D721Med (cell line): ENCODE data around the gene PDZD4.

Experiments used
- DNase-seq: peaks from one replicate; pipeline ENCODE4 v3.0.0; 2011; ENCODE audit warnings: low spot score; ENCODE audit not compliant: insufficient read length
- FAIRE-seq: peaks from 2 replicates; lab custom pipeline; 2011; peaks lifted over from hg19 to GRCh38; lab: Jason Lieb, UNC
- TF ChIP-seq, protein P1 (sequence below): IDR thresholded peaks from 2 replicates; pipeline ENCODE4 v1.5.1; 2012; ENCODE audit warnings: mild to moderate bottlenecking, control low read depth; ENCODE audit not compliant: insufficient read depth; ENCODE audit errors: missing control alignments

Gene PDZD4

DNA sequence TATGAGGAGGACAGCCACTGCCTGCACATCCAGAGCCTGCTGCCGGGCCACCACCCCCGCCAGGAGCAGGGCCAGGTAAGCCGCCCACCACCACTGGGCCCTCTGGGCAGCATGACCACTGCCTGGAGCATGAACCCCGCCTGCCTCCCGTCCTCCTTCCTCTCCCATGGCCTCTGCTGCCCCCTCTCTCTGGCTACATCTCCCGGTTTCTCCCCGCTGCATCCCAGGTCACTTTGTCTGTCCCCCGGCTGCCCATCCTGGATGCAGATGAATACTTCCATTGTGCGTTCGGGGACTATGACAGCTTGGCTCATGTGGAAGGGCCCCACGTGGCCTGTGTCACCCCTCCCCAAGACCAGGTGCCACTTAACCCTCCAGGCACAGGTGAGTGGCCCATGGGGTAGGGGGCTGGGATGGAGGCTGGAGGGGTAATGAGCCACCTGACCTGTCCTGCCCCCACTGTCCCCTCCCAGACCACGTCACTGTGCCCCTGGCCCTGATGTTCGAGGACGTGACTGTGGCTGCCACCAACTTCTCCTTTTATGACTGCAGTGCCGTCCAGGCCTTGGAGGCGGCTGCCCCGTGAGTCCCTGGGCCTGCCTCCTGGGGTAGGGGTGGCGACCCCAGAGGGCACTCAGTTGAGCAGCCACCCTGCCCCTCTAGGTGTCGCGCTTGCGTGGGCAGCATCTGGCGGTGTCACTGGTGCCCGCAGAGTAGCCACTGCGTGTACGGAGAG is 60.3 kb downstream of the PDZD4 start:
- FAIRE-seq: no peak

DNA sequence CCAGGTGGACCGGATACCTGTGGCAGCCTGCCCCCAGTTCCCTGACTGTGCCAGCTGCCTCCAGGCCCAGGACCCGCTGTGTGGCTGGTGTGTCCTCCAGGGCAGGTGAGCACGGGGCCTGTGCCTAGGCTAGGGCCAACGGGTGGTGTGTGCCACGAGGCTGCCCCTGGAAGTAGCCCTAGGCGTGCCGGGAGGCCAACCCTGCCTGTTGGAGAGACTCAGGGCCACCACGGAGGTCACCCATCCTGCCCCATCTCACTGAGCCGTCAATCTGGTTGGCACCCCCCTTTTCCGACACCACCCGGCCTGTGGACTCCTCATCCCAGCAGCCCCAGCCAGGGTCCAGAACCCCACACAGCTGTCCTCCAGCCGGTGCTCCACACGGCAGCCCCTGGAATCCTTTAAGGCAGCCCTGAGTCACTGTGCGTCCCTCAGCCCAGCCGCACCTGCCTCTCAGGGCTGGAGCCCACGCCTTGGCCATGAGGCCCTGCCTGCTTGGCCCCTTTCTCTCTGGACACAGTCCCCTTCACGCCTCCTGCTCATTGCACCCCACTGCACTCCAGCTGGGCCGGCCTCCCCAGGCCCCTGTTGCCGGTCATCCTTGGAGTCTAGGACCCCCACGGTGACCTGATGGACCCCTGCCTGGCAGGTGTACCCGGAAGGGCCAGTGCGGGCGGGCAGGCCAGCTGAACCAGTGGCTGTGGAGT is 61.0 kb downstream of the PDZD4 start:
- TF ChIP-seq, protein P1, sequence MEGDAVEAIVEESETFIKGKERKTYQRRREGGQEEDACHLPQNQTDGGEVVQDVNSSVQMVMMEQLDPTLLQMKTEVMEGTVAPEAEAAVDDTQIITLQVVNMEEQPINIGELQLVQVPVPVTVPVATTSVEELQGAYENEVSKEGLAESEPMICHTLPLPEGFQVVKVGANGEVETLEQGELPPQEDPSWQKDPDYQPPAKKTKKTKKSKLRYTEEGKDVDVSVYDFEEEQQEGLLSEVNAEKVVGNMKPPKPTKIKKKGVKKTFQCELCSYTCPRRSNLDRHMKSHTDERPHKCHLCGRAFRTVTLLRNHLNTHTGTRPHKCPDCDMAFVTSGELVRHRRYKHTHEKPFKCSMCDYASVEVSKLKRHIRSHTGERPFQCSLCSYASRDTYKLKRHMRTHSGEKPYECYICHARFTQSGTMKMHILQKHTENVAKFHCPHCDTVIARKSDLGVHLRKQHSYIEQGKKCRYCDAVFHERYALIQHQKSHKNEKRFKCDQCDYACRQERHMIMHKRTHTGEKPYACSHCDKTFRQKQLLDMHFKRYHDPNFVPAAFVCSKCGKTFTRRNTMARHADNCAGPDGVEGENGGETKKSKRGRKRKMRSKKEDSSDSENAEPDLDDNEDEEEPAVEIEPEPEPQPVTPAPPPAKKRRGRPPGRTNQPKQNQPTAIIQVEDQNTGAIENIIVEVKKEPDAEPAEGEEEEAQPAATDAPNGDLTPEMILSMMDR: no peak
- FAIRE-seq (no peak), DNase-seq (no peak)

More for the DNA sequence above, 60.3 kb downstream of the PDZD4 start:
- TF ChIP-seq, protein P1: no peak
- no peak for DNase-seq

DNA sequence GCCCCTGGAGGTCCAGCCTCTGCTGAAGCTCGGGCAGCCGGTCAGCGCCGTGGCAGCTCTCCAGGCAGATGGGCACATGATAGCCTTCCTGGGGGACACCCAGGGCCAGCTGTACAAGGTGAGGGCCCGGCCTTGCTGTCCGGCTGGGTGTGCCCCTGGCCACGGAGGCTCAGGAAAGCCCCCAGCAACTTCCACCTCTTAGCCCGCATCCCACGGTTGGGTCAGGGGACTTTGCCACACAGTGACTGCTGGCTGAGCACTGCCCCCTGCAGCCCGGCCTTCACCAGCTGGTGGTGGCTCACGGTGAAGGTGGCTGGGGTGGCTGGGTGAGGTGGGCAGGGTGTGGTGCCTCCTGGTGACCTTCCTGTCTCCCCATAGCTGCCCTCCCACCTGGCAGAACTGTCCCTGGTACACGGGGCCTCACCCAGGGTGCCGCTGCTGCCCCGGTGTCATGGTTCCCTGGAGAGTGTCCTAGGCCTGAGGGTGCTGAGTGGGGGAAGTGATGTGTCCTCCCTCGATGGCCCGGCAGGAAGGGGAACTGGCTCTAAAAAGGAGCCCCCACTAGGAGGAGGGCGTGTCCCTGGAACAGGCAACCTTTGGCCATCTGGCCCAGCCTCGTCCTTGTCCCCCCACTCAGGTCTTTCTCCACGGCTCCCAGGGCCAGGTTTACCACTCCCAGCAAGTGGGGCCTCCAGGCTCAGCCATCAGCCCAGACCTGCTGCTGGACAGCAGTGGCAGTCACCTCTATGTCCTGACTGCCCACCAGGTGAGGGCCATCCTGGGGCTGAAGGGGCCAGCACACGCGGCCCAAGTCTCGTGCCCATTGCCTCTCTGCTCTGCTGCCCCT is 61.8 kb downstream of the PDZD4 start:
- DNase-seq (no peak), FAIRE-seq (no peak)
- TF ChIP-seq, protein P1: no peak

DNA sequence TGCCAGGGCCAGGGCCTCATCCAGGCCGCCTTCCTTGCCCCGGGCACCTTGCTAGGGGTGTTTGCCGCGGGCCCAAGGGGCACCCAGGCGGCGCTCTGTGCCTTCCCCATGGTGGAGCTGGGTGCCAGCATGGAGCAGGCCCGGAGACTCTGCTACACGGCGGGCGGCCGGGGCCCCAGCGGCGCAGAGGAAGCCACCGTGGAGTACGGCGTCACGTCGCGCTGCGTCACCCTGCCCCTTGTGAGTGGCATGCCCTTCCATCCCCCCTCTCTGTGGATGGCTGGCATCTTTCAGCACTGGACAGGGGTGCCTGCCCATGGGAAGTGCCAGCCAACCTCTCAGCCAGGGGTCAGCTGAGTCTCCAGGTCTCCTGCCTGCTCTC is 62.7 kb downstream of the PDZD4 start:
- no peak for DNase-seq
- no peak for FAIRE-seq
- TF ChIP-seq, protein P1: no peak

DNA sequence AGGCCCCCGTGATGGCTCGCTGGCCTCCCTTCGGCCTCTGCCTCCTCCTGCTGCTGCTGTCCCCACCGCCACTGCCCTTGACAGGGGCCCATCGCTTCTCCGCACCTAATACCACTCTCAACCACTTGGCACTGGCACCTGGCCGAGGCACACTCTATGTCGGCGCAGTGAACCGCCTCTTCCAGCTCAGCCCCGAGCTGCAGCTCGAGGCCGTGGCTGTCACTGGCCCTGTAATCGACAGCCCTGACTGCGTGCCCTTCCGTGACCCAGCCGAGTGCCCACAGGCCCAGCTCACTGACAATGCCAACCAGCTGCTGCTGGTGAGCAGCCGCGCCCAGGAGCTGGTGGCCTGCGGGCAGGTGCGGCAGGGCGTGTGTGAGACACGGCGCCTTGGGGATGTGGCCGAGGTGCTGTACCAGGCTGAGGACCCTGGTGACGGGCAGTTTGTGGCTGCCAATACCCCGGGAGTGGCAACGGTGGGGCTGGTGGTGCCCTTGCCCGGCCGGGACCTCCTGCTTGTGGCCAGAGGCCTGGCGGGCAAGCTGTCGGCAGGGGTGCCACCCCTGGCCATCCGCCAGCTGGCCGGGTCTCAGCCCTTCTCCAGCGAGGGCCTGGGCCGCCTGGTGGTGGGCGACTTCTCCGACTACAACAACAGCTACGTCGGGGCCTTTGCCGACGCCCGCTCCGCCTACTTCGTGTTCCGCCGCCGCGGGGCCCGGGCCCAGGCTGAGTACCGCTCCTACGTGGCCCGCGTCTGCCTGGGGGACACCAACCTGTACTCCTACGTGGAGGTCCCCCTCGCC is 63.3 kb downstream of the PDZD4 start:
- TF ChIP-seq, protein P1: no peak
- FAIRE-seq (no peak), DNase-seq (no peak)

DNA sequence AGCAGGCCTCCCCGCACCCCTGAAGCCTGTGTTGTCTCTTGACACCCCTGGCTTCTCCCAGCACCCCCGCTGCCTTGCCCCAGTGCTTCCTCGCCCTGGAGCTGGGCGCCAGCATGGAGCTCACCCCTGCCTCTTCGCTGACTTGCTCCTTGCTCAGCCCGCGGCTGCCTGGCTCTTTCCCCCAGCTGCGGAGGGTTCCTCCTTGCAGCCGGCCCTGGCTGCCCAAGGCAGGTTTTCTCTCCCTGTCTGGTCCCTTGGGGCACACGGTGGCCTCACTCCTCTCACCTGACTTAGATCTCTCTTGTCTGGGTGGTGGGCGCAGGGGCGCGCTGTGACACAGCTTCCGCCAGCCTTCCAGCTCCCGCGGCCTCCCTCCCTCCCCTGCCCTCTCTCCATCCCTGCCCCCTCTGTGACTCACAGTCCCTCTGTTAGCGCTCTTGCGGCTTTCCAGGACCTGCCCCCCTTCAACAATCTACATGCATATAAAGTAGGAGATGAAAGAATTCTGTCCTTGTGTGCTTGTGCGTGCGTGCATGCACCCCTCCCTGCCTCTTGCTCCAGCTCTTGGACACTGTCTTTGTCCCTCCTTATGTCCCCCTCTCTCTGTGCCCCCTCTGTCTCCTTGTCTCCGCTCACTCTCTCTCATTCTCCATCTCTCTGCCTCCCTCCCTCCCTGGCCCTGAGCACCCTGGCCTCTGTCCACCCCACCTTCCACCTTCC is 64.1 kb downstream of the PDZD4 start:
- FAIRE-seq (no peak), DNase-seq (no peak)
- TF ChIP-seq, protein P1: no peak
